GM18870 (cell line): ENCODE results near the gene OR3A1.
"Not testable (repeated sequence)": the region's sequence is repeated elsewhere in the genome, so short reads cannot be mapped to it uniquely, and the experiment has no call there.

ENCODE experiments used
- ATAC-seq: cut with Tn5 transposase; IDR thresholded peaks from one replicate; pipeline ENCODE4 v1.9.1; 2021; ENCODE audit warnings: moderate library complexity; ENCODE audit not compliant: unreplicated experiment

Gene OR3A1

GRCh38 chr17:3298260-3298659, at the start of gene OR3A1:
Gene OR3A1, minus strand, starts transcription at chr17:3298360. Its CDS starts 5,778 bp downstream, at chr17:3292582.
- no peak for ATAC-seq

GRCh38 chr17:3342782-3343181, 44.6 kb upstream of the OR3A1 start:
- ATAC-seq: not testable (repeated sequence)

DNA sequence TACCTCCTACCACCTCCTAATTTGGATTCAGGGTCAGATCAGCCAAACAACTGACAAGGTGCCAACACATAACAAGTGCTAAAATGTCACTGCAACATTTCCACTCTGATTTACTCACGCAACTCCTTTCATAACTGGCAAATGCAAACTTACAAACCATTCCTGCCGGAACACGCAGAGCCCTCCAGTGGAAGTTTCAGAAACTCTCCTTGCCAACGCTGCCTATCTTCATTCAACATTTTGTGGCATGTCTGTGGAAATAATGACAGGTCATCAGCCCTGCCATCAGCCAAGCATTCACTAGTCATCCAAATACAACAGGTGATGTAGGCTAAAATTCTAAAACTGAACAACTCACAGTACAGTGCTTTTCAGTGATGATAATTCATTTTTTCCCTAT, 37.7 kb upstream of the OR3A1 start:
- ATAC-seq: no peak

DNA sequence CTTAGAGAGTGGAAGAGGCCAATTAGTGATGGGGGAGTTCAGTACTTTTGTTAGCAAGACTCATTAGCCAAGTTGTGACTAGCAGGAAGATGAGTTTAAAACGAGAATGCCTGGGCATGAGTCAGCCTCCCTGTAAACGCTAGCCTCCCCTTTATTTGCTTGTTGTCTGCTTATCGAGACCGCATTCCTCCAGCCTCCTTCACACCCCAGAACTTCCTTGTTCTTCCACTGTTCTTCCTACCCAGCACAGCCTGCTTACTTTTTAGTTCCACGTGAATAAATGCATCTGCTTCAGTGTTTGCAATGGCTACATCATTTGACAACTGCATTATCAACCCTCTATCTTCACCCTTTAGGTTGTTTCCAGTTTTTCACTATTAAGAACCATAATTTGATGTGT, 20.2 kb upstream of the OR3A1 start:
- no peak for ATAC-seq

DNA sequence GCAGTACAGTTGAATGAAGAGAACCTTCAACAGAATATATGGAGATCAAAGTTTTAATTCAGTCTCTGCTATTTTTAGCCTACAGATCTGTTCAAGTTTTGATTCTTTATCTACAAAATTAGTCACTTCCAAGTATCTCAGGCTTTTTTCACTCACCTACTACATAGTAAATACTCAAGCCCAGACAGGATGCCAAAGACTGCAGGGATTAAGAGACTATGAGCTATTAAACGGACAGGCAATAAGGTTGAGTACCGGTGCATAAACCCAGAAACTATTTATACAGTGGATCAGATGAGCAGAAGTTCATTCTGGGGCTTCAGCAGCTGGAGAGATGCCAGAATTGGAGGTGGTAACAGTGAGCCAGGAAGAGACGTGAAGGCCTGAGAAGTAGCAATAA, 18.7 kb upstream of the OR3A1 start:
- ATAC-seq: no peak

- no peak for ATAC-seq
Observed at GRCh38 chr17:3308603-3309002, 10.4 kb upstream of the OR3A1 start.

DNA sequence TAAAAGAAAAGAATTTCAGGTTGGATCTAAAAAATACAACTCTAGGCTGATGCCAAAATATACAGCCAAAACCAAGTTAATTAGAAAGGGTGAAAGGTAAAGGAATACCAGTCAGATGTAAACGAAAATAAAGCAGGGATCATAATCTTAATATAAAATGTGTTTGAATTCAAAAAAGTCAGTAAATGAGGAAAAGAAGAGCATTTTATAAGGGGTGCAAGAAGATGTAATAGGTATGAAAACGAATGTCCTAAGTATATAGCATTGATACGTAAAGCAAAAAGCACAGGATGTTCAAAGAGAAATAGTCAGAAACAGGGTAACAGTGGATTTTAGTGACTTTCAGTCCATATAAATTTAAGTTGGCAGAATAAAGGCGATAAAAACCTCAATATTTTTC, 2.5 kb downstream of the OR3A1 start:
- ATAC-seq: no peak

GRCh38 chr17:3293548-3293947, 4.6 kb downstream of the OR3A1 start:
- not testable (repeated sequence) for ATAC-seq

DNA sequence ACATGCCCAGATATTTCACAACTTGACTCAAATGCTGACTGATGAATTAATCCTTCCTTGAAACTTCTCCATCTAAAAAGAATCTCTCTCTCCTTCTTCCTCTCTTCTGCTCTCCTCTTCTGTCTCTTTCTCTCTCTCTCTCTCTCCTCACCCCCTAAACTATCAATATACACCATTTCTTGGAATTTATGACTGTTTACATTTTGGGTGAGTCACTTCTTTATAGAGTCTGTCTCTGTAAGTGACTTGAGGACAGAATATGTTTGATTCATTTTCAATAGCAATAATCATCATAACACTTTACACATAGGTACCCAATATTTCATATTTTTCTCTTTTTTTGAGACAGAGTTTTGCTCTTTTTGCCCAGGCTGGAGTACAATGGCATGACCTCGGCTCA, 15.3 kb downstream of the OR3A1 start:
- ATAC-seq: no peak

DNA sequence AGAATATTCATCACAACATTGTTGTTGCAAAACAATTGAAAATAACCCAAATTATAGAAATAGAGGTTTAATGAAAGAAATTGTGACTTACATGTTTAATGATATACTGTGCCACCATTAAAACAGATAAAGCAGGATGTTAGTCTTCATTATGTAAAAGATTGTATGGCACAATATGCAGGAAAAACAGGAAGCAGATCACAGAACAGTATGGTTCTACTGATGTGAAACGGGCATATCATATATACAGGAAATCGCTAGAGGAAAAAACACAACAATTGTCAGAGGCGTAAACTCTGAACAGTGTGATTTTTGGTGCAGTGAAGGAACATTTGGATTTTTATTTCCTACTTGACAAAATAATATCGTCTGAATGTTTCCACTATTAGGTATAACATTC, 22.0 kb downstream of the OR3A1 start:
- ATAC-seq: no peak

GRCh38 chr17:3271072-3271848, 26.9 kb downstream of the OR3A1 start:
- ATAC-seq: no peak

DNA sequence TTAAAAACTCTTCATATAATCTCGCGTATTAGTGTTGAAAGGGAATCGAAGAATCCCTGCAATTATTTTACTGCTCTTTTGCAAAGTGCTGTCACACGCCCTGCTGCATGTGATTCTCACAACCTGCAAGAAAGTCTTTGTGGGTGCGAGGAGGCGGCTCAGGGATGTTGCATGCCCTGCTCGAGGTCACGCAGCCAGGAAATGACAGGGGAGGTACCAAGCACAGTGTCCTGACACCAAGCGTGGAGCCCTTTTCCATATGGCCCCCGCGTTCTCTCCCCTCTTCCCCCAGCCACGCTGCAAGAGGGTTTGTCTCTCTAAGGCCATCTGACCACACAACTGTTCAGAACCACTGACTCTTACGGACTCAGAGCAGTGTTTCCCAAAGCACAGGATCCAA, 37.6 kb downstream of the OR3A1 start:
- ATAC-seq: no peak

- no peak for ATAC-seq
Observed at GRCh38 chr17:3260163-3260562, 38.0 kb downstream of the OR3A1 start.

- no peak for ATAC-seq
Observed at GRCh38 chr17:3256575-3256974, 41.6 kb downstream of the OR3A1 start.

DNA sequence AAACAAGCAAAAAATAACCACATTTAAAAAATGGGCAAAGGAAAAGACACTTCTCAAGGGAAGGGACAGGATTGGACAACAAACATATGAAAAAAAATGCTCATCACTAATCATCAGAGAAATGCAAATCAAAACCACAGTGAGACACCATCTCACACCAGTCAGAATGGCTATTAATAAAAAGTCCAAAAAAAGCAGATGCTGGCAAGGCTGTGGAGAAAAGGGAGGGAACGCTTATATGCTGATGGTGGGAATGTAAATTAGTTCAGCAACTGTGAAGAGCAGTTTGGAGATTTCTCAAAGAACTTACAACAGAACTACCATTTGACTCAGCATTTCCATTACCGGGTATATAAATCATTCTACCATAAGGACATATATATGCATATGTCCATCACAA, 49.1 kb downstream of the OR3A1 start:
- ATAC-seq: not testable (repeated sequence)

DNA sequence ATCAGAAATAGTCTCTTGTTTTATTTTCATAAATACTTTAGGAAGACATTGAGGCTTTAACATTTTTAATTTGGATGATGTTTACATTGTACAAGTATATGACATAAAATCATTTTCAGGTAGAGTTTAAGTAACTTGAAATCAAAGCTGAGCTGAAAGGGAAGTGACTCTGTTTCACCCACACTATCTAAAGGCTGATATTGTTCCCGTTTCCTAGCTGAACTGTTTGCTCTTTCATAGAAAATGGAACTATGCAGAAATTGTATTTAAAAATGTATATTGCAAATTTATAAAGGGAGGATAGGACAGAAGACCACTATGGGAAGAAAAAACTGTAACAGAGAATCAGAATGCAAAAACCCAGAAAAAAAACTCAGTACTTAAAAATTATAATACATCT, 53.3 kb downstream of the OR3A1 start:
- not testable (repeated sequence) for ATAC-seq

DNA sequence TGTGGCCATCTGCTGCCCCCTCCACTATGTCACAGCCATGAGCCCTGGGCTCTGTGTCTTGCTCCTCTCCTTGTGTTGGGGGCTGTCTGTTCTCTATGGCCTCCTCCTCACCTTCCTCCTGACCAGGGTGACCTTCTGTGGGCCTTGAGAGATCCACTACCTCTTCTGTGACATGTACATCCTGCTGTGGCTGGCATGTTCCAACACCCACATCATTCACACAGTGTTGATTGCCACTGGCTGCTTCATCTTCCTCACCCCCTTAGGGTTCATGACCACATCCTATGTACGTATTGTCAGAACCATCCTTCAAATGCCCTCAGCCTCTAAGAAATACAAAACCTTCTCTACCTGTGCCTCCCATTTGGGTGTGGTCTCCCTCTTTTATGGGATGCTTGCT, 57.1 kb downstream of the OR3A1 start:
- not testable (repeated sequence) for ATAC-seq
